Measurements from ENCODE around the gene UBR2. TPM values are rescaled to one million over a fixed set of nuclear protein-coding genes. Genes with fewer than 3 reads are reported as not detected.

UBR2 gene
- total RNA-seq, 4 donors from 2014 or later: 36.3 to 54.0 (median 44.3) TPM

DNA sequence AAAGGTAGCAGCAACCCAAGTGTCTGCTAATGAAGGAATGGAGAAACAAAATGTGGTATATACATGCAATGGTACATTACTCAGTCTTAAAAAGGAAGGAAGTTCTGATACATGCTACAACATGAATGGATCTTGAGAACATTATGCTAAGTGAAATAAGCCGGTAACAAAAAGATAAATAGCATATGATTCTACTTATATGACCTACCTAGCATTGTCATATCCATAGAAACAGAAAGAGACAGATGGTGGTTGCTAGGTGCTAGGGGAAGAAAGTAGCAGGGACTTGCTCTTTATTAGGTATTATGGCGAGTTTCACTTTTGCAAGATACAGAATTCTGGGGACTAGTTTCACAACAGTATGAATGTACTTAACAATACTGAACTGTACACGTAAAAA is 46.6 kb downstream of the UBR2 start:
- Histone ChIP-seq H3K36me3 (peaks cover under 1 to 8% of the 10 kb centered on the region in 2 donors), H3K27ac (no peak overlapping the region), H3K4me1 (no peaks in the 10 kb centered on the region), H3K9me3 (no peaks in the 10 kb centered on the region), H3K4me3 (replicated peaks in 1 of 3) (no peak overlapping the region), H3K27me3 (no peaks in the 10 kb centered on the region)
- DNase-seq: no peak
- TF ChIP-seq POLR2A (IDR thresholded peaks at IDR 0.05): no peak
- intact Hi-C loops (cut with DNase I): no loop called here
- WGBS, 2 donors: 94 to 97% methylated on average over 3 of the region's 3 CpGs

DNA sequence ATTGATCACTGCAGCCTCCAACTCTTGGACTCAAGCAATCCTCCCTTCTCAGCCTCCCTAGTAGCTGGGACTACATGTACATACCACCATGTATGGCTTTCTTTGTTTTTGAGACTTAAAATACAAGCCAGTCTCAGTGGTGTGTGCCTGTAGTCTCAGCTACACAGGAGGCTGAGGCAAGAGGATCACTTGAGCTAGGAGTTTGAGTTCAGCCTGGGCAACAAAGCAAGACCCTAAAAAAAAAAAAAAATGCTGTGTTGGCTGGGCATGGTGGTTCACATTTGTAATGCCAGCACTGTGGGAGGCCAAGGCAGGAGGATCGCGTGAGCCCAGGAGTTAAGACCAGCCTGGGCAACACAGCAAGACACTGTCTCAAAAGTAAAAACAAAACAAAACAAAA is 51.7 kb downstream of the UBR2 start:
- Histone ChIP-seq H3K27me3 (no peaks in the 10 kb centered on the region), H3K4me3 (replicated peaks in 1 of 3) (no peak overlapping the region), H3K4me1 (no peaks in the 10 kb centered on the region), H3K9me3 (no peaks in the 10 kb centered on the region), H3K36me3 (peaks cover 20 to 30% of the 10 kb centered on the region in 2 donors), H3K27ac (no peak overlapping the region)
- DNase-seq: no peak
- TF ChIP-seq, protein P1, sequence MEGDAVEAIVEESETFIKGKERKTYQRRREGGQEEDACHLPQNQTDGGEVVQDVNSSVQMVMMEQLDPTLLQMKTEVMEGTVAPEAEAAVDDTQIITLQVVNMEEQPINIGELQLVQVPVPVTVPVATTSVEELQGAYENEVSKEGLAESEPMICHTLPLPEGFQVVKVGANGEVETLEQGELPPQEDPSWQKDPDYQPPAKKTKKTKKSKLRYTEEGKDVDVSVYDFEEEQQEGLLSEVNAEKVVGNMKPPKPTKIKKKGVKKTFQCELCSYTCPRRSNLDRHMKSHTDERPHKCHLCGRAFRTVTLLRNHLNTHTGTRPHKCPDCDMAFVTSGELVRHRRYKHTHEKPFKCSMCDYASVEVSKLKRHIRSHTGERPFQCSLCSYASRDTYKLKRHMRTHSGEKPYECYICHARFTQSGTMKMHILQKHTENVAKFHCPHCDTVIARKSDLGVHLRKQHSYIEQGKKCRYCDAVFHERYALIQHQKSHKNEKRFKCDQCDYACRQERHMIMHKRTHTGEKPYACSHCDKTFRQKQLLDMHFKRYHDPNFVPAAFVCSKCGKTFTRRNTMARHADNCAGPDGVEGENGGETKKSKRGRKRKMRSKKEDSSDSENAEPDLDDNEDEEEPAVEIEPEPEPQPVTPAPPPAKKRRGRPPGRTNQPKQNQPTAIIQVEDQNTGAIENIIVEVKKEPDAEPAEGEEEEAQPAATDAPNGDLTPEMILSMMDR (IDR thresholded peaks at IDR 0.05): no peak
- no peak for TF ChIP-seq POLR2A (IDR thresholded peaks at IDR 0.05)
- intact Hi-C loops (cut with DNase I): no loop called here
- WGBS, 2 donors: 94 to 98% methylated on average over 2 of the region's 2 CpGs

DNA sequence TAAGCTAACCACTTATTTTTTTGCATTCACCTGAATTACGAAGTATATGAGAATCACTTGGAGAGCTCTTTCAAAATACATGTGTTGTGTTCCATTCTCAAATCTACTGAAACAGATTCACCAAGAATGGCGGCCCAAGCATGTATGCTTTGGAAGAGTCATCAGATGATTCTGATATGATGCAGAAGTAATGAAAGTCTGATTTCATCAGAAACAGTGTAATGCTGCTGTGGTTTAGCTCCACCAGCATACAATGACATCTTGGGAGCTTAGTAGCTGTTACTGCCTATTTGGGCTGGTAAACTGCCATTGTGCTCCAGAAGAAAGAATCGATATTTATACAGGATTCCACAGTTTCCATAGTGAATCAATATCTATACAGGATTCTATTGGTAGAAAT is 52.9 kb downstream of the UBR2 start:
- H3K4me3 ChIP-seq (replicated peaks in 1 of 3): no peak overlapping the region
- H3K9me3 ChIP-seq: no peaks in the 10 kb centered on the region
- H3K27me3 ChIP-seq: no peaks in the 10 kb centered on the region
- WGBS, 2 donors: 98 to 99% methylated on average over 3 of the region's 3 CpGs
- no peak for TF ChIP-seq POLR2A (IDR thresholded peaks at IDR 0.05)
- TF ChIP-seq, protein P1 (IDR thresholded peaks at IDR 0.05): no peak
- peaks cover 20 to 34% of the 10 kb centered on the region in 2 donors for H3K36me3 ChIP-seq
- H3K4me1 ChIP-seq: no peaks in the 10 kb centered on the region
- intact Hi-C loops (cut with DNase I): no loop called here
- no peak for DNase-seq
- no peak overlapping the region for H3K27ac ChIP-seq

DNA sequence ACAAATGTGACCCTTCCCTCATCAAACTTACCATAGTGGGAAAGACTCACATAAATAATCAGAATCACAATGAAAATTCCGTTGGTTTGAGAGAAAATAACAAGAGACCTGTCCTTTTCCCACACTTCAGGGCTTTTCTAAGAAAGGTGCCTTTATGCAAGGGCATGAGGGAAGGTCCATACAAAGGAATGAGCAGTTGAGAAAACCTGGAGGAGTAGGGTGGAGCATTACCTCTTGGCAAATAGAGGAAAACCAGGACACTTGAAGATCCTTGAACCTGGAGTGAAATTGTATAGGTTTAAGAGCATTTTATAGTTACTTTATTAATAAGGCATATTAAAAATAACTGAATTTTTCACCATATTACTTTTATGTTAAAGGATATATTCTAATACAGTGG is 54.3 kb downstream of the UBR2 start:
- no peak for DNase-seq
- Histone ChIP-seq H3K9me3 (no peaks in the 10 kb centered on the region), H3K27ac (no peak overlapping the region), H3K36me3 (peaks cover 20 to 34% of the 10 kb centered on the region in 2 donors), H3K27me3 (no peaks in the 10 kb centered on the region), H3K4me1 (no peaks in the 10 kb centered on the region), H3K4me3 (replicated peaks in 1 of 3) (no peak overlapping the region)
- intact Hi-C loops (cut with DNase I): no loop called here
- TF ChIP-seq, protein P1 (IDR thresholded peaks at IDR 0.05): no peak
- TF ChIP-seq POLR2A (IDR thresholded peaks at IDR 0.05): no peak
- 76% methylated on average over 1 of the region's 1 CpG for WGBS, 2 donors

DNA sequence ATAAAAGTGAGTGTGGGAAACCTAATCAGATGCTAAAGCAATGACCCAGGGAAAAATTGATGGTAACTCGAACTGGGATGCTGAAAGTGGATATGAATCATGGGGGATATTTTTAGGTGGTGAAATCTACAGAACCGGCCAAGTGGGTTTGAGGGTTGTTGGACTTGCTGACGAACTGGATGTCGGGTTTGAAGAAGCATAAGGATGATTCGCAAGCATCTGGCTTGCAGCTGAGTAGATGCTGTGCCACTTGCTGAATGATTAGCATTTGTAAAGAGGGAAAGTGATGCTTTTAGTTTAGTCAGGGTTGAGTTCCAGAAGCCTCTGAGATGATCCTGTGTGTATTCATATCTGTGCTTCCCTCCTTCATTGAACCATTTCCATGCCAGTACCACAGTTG is 54.9 kb downstream of the UBR2 start:
- Histone ChIP-seq H3K36me3 (peaks cover 20 to 34% of the 10 kb centered on the region in 2 donors), H3K27me3 (no peaks in the 10 kb centered on the region), H3K4me1 (no peaks in the 10 kb centered on the region), H3K27ac (no peak overlapping the region), H3K4me3 (replicated peaks in 1 of 3) (no peak overlapping the region), H3K9me3 (no peaks in the 10 kb centered on the region)
- 79 to 82% methylated on average over 5 of the region's 5 CpGs for WGBS, 2 donors
- no peak for DNase-seq
- TF ChIP-seq, protein P1 (IDR thresholded peaks at IDR 0.05): no peak
- TF ChIP-seq POLR2A (IDR thresholded peaks at IDR 0.05): no peak
- intact Hi-C loops (cut with DNase I): no loop called here

DNA sequence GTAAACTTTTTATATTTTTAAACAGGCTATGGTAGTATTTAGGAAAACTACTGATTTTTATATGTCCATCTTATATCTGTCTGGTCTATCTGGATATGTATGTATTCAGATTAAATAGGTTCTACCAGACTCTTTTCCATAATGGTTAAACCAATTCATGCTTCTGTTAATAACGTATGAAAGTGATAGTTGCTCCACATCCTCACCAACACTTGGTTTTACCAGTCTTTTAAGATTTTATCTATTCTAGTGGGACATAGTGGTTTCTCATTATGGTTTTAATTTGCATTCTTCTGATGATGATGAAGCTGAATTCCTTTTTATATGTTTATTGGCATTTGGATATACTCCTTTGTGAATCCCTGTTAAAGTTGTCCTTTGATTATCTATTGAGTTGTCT is 56.1 kb downstream of the UBR2 start:
- intact Hi-C loops (cut with DNase I): no loop called here
- DNase-seq: no peak
- TF ChIP-seq, protein P1 (IDR thresholded peaks at IDR 0.05): no peak
- no peak for TF ChIP-seq POLR2A (IDR thresholded peaks at IDR 0.05)
- Histone ChIP-seq H3K27ac (no peak overlapping the region), H3K9me3 (no peaks in the 10 kb centered on the region), H3K4me1 (no peaks in the 10 kb centered on the region), H3K36me3 (peaks cover 20 to 34% of the 10 kb centered on the region in 2 donors), H3K27me3 (no peaks in the 10 kb centered on the region), H3K4me3 (replicated peaks in 1 of 3) (no peak overlapping the region)
- 91 to 92% methylated on average over 1 of the region's 1 CpG for WGBS, 2 donors

Measured in thyroid gland (tissue), 4 donors.